ENCODE data around the gene XPO6.

The XPO6 gene

GRCh38 chr16:28211758-28212531 is at the start of gene XPO6:
TSS of gene XPO6 (minus strand) at chr16:28211965. CDS start at chr16:28211368, 597 bp downstream.
- peak; percentile 98 for DNase-seq (ENCODE audit: low spot score)
- TF ChIP-seq CTCF (IDR thresholded peaks at IDR 0.05; ENCODE audit: extremely low read depth, missing control alignments): no peak

GRCh38 chr16:28260193-28260592 is 48.4 kb upstream of the XPO6 start:
- TF ChIP-seq CTCF (IDR thresholded peaks at IDR 0.05; ENCODE audit: extremely low read depth, missing control alignments): no peak
- no peak for DNase-seq (ENCODE audit: low spot score)

- DNase-seq (ENCODE audit: low spot score): no peak
- no peak for TF ChIP-seq CTCF (IDR thresholded peaks at IDR 0.05; ENCODE audit: extremely low read depth, missing control alignments)
Observed at GRCh38 chr16:28259781-28260150, 48.0 kb upstream of the XPO6 start.

GRCh38 chr16:28259091-28259780 is 47.5 kb upstream of the XPO6 start:
- TF ChIP-seq CTCF (IDR thresholded peaks at IDR 0.05; ENCODE audit: extremely low read depth, missing control alignments): no peak
- no peak for DNase-seq (ENCODE audit: low spot score)

- no peak for TF ChIP-seq CTCF (IDR thresholded peaks at IDR 0.05; ENCODE audit: extremely low read depth, missing control alignments)
- DNase-seq (ENCODE audit: low spot score): no peak
Observed at GRCh38 chr16:28258567-28258966, 46.8 kb upstream of the XPO6 start.

GRCh38 chr16:28257256-28257655 is 45.5 kb upstream of the XPO6 start:
- no peak for TF ChIP-seq CTCF (IDR thresholded peaks at IDR 0.05; ENCODE audit: extremely low read depth, missing control alignments)
- no peak for DNase-seq (ENCODE audit: low spot score)

- DNase-seq (ENCODE audit: low spot score): no peak
- no peak for TF ChIP-seq CTCF (IDR thresholded peaks at IDR 0.05; ENCODE audit: extremely low read depth, missing control alignments)
Observed at GRCh38 chr16:28255838-28256237, 44.1 kb upstream of the XPO6 start.

Measured in GM20000 (cell line).